Heart left ventricle (tissue), 13 donors: Measurements from ENCODE around the gene EVI2A.

Source experiments
- POLR2A ChIP-seq, 2 donors: fragments of 450-650 bp; IDR thresholded peaks; one replicate each; pipeline ENCODE4 v1.6.1; 2017; ENCODE audit warnings: antibody characterized with exemption in 2 of 2, mild to moderate bottlenecking in 2 of 2, moderate library complexity in 2 of 2
- TF ChIP-seq, protein P1 (sequence below), 12 donors: fragments of 200-600 bp; sonication (generic) in 4 of 12; IDR thresholded peaks; one replicate each; pipeline versions ENCODE4 v1.5.0 to v1.8.0; 2018 to 2022; ENCODE audit warnings: antibody characterized with exemption in 12 of 12, mild to moderate bottlenecking in 5 of 12
- donor health status: ischemic (EF 13 %, LVEDD 7.1; RV severe dilation, severe dysfunction).
- donor health status: DM: no; HTN: yes; CAD: no.
- donor health status: DM: no; HTN: no; CAD: no.
- donor health status: ischemic (EF 25% LVEDD 6.9; RV normal size, moderate dysfunction).
- donor health status: ischemic (EF 25% LVEDD 5.7; RV mildly dilated, moderate dysfunction).
- donor health status: ischemic (EF 35%, LVEDD 5.7; RV mildly dilated, moderate dysfunction).
- donor health status: nonischemic (EF 11% LVEDD 7.7; RV severe dilation, severe dysfunction).
- donor health status: DM: yes; HTN: yes; CAD: no.
- donor health status: PGD.
- donor health status: ischemic (EF 29% LVEDD 5.4; RV normal size, mild dysfunction).
- donor health status: nonischemic (EF 23%, LVEDD 6.1; RV moderate dilation, normal function).

GRCh38 chr17:31269036-31269577 is 52.3 kb downstream of the EVI2A start:
- TF ChIP-seq, protein P1, sequence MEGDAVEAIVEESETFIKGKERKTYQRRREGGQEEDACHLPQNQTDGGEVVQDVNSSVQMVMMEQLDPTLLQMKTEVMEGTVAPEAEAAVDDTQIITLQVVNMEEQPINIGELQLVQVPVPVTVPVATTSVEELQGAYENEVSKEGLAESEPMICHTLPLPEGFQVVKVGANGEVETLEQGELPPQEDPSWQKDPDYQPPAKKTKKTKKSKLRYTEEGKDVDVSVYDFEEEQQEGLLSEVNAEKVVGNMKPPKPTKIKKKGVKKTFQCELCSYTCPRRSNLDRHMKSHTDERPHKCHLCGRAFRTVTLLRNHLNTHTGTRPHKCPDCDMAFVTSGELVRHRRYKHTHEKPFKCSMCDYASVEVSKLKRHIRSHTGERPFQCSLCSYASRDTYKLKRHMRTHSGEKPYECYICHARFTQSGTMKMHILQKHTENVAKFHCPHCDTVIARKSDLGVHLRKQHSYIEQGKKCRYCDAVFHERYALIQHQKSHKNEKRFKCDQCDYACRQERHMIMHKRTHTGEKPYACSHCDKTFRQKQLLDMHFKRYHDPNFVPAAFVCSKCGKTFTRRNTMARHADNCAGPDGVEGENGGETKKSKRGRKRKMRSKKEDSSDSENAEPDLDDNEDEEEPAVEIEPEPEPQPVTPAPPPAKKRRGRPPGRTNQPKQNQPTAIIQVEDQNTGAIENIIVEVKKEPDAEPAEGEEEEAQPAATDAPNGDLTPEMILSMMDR (IDR thresholded peaks at IDR 0.05) = no peak
- TF ChIP-seq POLR2A (IDR thresholded peaks at IDR 0.05) = no peak
